ENCODE data around the gene POU2F1. TPM values are rescaled to one million over a fixed set of nuclear protein-coding genes. Genes with fewer than 3 reads are reported as not detected.

The POU2F1 gene
- total RNA-seq, 2 donors from 2014 or later: 48.6 to 49.4 TPM

GRCh38 chr1:167276969-167277368, 56.3 kb downstream of the POU2F1 start:
- no peaks in the 10 kb centered on the region for H3K36me3 ChIP-seq (ENCODE audit: control insufficient read depth, insufficient read depth, low read length)
- WGBS, 2 experiments (ENCODE audit: insufficient coverage in 1 of 2, insufficient read length in 1 of 2): 86 to 91% methylated on average over 1 to 3 of the region's 3 CpGs

GRCh38 chr1:167278497-167278896, 57.8 kb downstream of the POU2F1 start:
- no peaks in the 10 kb centered on the region for H3K36me3 ChIP-seq (ENCODE audit: control insufficient read depth, insufficient read depth, low read length)
- peaks cover 2% of the 10 kb centered on the region for H3K36me3 Mint-ChIP-seq (ENCODE audit: low read depth)
- no peak overlapping the region for H3K9ac ChIP-seq (ENCODE audit: extremely low read depth, low read length, poor library complexity, severe bottlenecking)
- H3K27ac ChIP-seq (ENCODE audit: low read depth, low read length): no peak overlapping the region
- WGBS, 2 experiments (ENCODE audit: insufficient coverage in 1 of 2, insufficient read length in 1 of 2): 96% methylated on average over 3 to 5 of the region's 5 CpGs
- peaks cover 8% of the 10 kb centered on the region for H3K4me1 Mint-ChIP-seq
- H3K9me3 ChIP-seq (ENCODE audit: control insufficient read depth, low read length): no peaks in the 10 kb centered on the region
- no peaks in the 10 kb centered on the region for H3K9me3 Mint-ChIP-seq
- H3K4me3 ChIP-seq (ENCODE audit: low read length): no peak overlapping the region
- H3K27me3 Mint-ChIP-seq (ENCODE audit: insufficient read depth): no peaks in the 10 kb centered on the region
- no peak overlapping the region for H3K4me3 Mint-ChIP-seq
- DNase-seq: no peak
- H3K27ac Mint-ChIP-seq: no peak overlapping the region
- peaks cover 5% of the 10 kb centered on the region for H3K4me1 ChIP-seq (ENCODE audit: control insufficient read depth, insufficient read depth, low read length)
- H3K27me3 ChIP-seq (ENCODE audit: control insufficient read depth, insufficient read depth, low read length, poor library complexity, severe bottlenecking): no peaks in the 10 kb centered on the region
- TF ChIP-seq CTCF (conservative IDR thresholded peaks at IDR 0.05): no peak

More at GRCh38 chr1:167276969-167277368, 56.3 kb downstream of the POU2F1 start:
- Mint-ChIP-seq H3K36me3 (ENCODE audit: low read depth) (peaks cover 4% of the 10 kb centered on the region), H3K9me3 (no peaks in the 10 kb centered on the region), H3K27me3 (ENCODE audit: insufficient read depth) (no peaks in the 10 kb centered on the region), H3K4me1 (peaks cover 8% of the 10 kb centered on the region), H3K27ac (no peak overlapping the region), H3K4me3 (no peak overlapping the region)
- H3K9ac ChIP-seq (ENCODE audit: extremely low read depth, low read length, poor library complexity, severe bottlenecking): no peak overlapping the region
- TF ChIP-seq CTCF (conservative IDR thresholded peaks at IDR 0.05): no peak
- no peak overlapping the region for H3K27ac ChIP-seq (ENCODE audit: low read depth, low read length)
- H3K4me3 ChIP-seq (ENCODE audit: low read length): no peak overlapping the region
- no peak for DNase-seq
- no peaks in the 10 kb centered on the region for H3K9me3 ChIP-seq (ENCODE audit: control insufficient read depth, low read length)
- H3K27me3 ChIP-seq (ENCODE audit: control insufficient read depth, insufficient read depth, low read length, poor library complexity, severe bottlenecking): no peaks in the 10 kb centered on the region
- peaks cover 5% of the 10 kb centered on the region for H3K4me1 ChIP-seq (ENCODE audit: control insufficient read depth, insufficient read depth, low read length)

- Mint-ChIP-seq H3K4me3 (no peak overlapping the region), H3K4me1 (peaks cover 8% of the 10 kb centered on the region), H3K9me3 (no peaks in the 10 kb centered on the region), H3K27me3 (ENCODE audit: insufficient read depth) (no peaks in the 10 kb centered on the region), H3K27ac (no peak overlapping the region), H3K36me3 (ENCODE audit: low read depth) (peaks cover 2% of the 10 kb centered on the region)
- WGBS, 2 experiments (ENCODE audit: insufficient coverage in 1 of 2, insufficient read length in 1 of 2): 94 to 100% methylated on average over 3 of the region's 3 CpGs
- no peaks in the 10 kb centered on the region for H3K27me3 ChIP-seq (ENCODE audit: control insufficient read depth, insufficient read depth, low read length, poor library complexity, severe bottlenecking)
- no peak overlapping the region for H3K9ac ChIP-seq (ENCODE audit: extremely low read depth, low read length, poor library complexity, severe bottlenecking)
- no peak overlapping the region for H3K4me3 ChIP-seq (ENCODE audit: low read length)
- H3K4me1 ChIP-seq (ENCODE audit: control insufficient read depth, insufficient read depth, low read length): peaks cover 5% of the 10 kb centered on the region
- no peak overlapping the region for H3K27ac ChIP-seq (ENCODE audit: low read depth, low read length)
- no peaks in the 10 kb centered on the region for H3K36me3 ChIP-seq (ENCODE audit: control insufficient read depth, insufficient read depth, low read length)
- no peak for DNase-seq
- TF ChIP-seq CTCF (conservative IDR thresholded peaks at IDR 0.05): no peak
- no peaks in the 10 kb centered on the region for H3K9me3 ChIP-seq (ENCODE audit: control insufficient read depth, low read length)
Measured at GRCh38 chr1:167280912-167281311, 60.2 kb downstream of the POU2F1 start.

Measured in endodermal cell (in vitro differentiated cells).